Measurements from ENCODE around the gene FBP1.

DNA sequence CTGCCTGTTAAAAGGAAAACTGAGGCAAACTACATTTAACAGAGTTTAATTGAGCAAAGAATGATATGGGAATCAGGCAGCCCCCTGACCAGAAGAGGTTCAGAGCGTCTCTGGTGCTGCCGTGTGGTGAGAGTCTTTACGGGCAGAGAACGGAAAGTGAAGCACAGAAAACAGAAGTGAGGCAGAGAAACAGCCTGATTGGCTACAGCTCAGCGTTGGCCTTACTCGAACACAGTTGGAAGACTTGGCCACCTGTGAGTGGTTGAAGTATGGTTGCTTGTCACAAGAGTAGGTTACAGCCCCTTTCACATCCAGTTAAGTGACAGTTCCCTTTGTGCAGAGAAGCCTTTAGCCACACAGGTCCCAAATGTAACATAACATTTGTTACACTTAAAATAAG lies 16.9 kb upstream of the FBP1 start:
- no peak for TF ChIP-seq YY1 (IDR thresholded peaks at IDR 0.05; ENCODE audit: insufficient read depth, insufficient read length)
- TF ChIP-seq ZNF274 (IDR thresholded peaks at IDR 0.05; ENCODE audit: low read depth, low read length), result no peak
- no peak for TF ChIP-seq SUZ12 (IDR thresholded peaks at IDR 0.05; ENCODE audit: extremely low read depth, insufficient read depth, insufficient read length)

Data from NT2/D1 (cell line).